Immature natural killer cell (primary cell): ENCODE results near the gene KCNC1. TPM values are rescaled to one million over a fixed set of nuclear protein-coding genes. Genes with fewer than 3 reads are reported as not detected.

Experiments used
- DNase-seq, 3 donors: peaks; one replicate each; pipeline ENCODE4 v3.0.0; 2022; ENCODE audit warnings: mixed read lengths in 1 of 3
- H3K27ac Mint-ChIP-seq, 6 donors: one replicate each; pipeline ENCODE4 v1.8.0; 2020; ENCODE audit warnings: mixed read lengths in 6 of 6, mild to moderate bottlenecking in 5 of 6, inconsistent platforms in 4 of 6, moderate library complexity in 3 of 6
- H3K27me3 Mint-ChIP-seq, 3 donors: one replicate each; pipeline ENCODE4 v1.8.0; 2020 to 2021; ENCODE audit warnings: low read depth in 3 of 3, mild to moderate bottlenecking in 3 of 3, mixed read lengths in 3 of 3, moderate library complexity in 3 of 3, inconsistent platforms in 1 of 3
- H3K36me3 Mint-ChIP-seq, 3 donors: one replicate each; pipeline ENCODE4 v1.8.0; 2020; ENCODE audit warnings: mixed read lengths in 3 of 3, inconsistent platforms in 2 of 3, mild to moderate bottlenecking in 2 of 3
- H3K4me1 Mint-ChIP-seq, 2 donors: one replicate each; pipeline ENCODE4 v1.8.0; 2020; ENCODE audit warnings: inconsistent platforms in 2 of 2, mild to moderate bottlenecking in 2 of 2, mixed read lengths in 2 of 2, moderate library complexity in 1 of 2
- H3K4me3 Mint-ChIP-seq, 5 donors: one replicate each; pipeline ENCODE4 v1.8.0; 2020; ENCODE audit warnings: mild to moderate bottlenecking in 5 of 5, mixed read lengths in 5 of 5, inconsistent platforms in 3 of 5, moderate library complexity in 3 of 5
- H3K9me3 Mint-ChIP-seq, 6 donors: one replicate each; pipeline ENCODE4 v1.8.0; 2020; ENCODE audit warnings: mild to moderate bottlenecking in 6 of 6, mixed read lengths in 6 of 6, inconsistent platforms in 4 of 6, moderate library complexity in 3 of 6
- polyA plus RNA-seq, 3 donors: library from polyadenylated mRNA; unstranded; fragments of 300-500 nt; fragmentation: Illumina TruSeq; gene quantifications; one replicate each; pipeline ENCODE4 v1.2.3, GENCODE V29; 2021

KCNC1 gene
- polyA plus RNA-seq, 3 donors from 2014 or later, result 0.11 TPM; not detected in 2

- H3K36me3 Mint-ChIP-seq, result no peaks in the 10 kb centered on the region
Measured at GRCh38 chr11:17773674-17774073, 39.1 kb downstream of the KCNC1 start.

DNA sequence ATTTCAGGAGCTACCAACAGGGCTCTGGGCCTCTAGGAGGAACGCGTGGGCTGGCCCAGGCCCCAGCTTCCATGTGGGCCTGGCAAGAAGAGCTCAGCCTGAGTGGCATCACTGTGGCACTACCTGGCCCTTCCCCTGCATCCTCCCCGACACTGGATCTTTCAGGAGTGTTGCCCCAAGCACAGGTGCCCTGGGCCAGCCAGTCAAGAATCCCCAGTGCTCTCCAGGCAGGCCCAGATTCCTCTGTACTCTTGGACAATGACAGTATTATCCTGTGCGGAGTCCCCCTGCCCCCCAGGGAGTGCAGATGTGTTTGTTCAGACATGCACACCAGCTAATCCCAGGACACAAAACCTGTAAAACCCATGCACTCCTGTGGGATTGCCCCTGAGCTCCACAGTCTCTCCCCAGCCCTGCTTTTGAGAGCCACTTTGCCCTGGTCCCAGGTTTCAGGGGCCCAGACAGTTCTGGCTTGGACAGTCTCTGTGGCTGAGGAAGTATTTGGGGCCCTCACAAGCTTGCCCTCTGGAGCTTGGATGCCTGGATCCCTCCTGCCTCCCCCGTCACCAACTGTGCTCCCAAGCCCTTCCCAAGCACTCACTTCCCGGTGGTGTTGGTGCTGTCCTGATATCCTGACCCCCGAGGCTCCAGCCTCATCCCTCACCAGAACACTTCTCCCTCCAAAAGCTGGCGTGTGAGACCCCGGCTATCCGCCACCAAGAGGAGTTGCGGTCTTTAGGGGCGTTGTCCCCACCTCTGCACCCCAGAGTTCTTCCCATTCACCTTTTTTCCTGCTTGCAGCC lies 39.9 kb downstream of the KCNC1 start:
- Mint-ChIP-seq H3K27me3 (peaks cover 0 to 3% (median 0%) of the 10 kb centered on the region in 3 donors), H3K4me1 (no peaks in the 10 kb centered on the region), H3K36me3 (no peaks in the 10 kb centered on the region), H3K9me3 (no peaks in the 10 kb centered on the region), H3K27ac (no peak overlapping the region), H3K4me3 (no peak overlapping the region)
- DNase-seq, result no peak

More at GRCh38 chr11:17773674-17774073, 39.1 kb downstream of the KCNC1 start:
- Mint-ChIP-seq H3K9me3 (no peaks in the 10 kb centered on the region), H3K4me3 (no peak overlapping the region), H3K27me3 (peaks cover 0 to 3% (median 0%) of the 10 kb centered on the region in 3 donors), H3K4me1 (no peaks in the 10 kb centered on the region), H3K27ac (no peak overlapping the region)
- DNase-seq, result no peak

DNA sequence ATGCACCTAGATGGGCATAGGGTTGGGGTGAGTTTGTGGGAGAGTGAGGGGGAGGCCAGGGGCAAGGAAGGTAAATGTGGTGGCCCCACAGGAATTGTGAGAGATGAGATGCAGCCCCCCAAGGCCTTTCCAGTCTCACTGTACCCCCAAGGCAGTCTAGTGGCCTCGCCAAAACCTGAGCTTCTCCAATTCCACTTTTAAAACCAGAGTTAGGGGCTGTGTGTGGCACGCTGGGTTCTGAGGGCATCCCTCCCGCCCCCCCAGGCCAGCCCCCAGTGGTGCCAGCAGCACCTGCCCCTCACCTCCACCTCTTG lies 40.4 kb downstream of the KCNC1 start:
- peaks cover 0 to 1% (median 0%) of the 10 kb centered on the region in 3 donors for H3K27me3 Mint-ChIP-seq
- H3K4me1 Mint-ChIP-seq, result no peaks in the 10 kb centered on the region
- no peak for DNase-seq
- no peaks in the 10 kb centered on the region for H3K36me3 Mint-ChIP-seq
- H3K9me3 Mint-ChIP-seq, result no peaks in the 10 kb centered on the region
- no peak overlapping the region for H3K27ac Mint-ChIP-seq
- H3K4me3 Mint-ChIP-seq, result no peak overlapping the region

DNA sequence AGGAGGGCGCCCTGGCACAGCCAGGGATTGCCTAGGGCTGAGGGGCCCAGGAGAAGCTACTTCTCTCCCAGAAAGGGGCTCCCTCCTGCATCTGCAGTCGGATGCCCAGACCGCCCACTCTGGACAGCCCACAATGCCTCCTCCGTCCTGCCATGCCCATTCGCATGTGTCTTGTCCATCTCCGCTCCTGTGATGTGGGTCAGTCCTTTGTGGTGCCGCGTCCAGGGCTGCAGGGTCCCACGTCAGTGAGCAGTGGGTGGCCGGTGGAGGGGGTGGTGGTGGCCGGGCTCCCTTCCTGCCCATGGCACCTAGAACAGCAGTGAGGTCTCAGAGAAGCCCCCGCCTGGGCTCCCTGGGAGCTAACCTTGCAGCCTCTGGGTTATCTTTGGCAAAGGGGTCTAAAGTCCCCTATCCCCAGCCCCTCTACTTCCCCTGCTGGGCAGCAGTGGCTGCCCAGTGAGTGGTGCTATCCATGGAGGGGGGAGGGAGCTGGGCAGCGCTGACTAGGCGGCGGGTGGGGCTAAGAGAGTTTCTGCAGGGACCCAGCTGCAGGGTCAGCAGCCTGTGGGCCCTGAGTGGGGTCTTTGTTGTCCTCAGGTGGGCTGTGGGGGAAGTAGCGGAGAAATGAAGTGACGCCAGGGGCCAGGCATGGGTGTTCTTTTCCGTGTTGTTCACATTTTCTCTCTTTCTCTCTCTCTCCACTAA lies 41.1 kb downstream of the KCNC1 start:
- H3K27me3 Mint-ChIP-seq, result peaks cover 0 to 1% (median 0%) of the 10 kb centered on the region in 3 donors
- no peaks in the 10 kb centered on the region for H3K4me1 Mint-ChIP-seq
- H3K27ac Mint-ChIP-seq, result no peak overlapping the region
- H3K9me3 Mint-ChIP-seq, result no peaks in the 10 kb centered on the region
- H3K4me3 Mint-ChIP-seq, result no peak overlapping the region
- H3K36me3 Mint-ChIP-seq, result no peaks in the 10 kb centered on the region
- DNase-seq, result no peak

DNA sequence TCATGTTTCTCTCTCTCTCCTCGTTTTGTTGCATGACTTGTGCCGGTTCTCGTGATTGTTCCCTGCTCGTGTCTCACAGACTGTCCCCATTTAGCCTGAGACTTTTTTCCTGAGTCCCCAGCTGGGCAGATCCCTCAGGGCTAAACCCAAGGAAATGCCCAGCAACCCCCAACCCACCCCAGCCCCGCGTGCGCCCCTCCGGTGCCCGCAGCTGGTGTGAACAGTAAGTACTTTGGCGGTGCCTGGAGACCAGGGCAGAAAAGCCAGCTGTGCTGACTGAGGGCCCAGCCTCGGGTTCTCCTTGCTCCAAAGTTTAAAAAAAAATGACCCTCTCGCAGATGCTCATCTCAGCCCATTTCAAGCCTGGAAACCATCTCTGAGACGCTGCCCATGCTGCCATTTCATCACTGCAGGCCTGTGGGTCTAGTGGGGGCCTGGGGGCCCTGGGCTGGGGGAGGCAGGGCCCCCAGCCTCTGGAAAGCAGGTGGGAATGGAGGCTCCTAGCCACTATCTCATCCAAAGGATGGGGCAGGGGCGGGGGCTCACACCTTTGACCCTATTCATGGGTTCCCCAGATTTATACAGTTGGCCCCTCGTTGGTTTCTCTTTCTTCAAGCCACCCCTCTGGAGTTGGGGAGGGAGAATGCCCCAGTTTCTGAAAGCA lies 41.8 kb downstream of the KCNC1 start:
- Mint-ChIP-seq H3K27ac (no peak overlapping the region), H3K9me3 (no peaks in the 10 kb centered on the region), H3K4me1 (no peaks in the 10 kb centered on the region), H3K27me3 (peaks cover 0 to 2% (median 1%) of the 10 kb centered on the region in 3 donors), H3K36me3 (no peaks in the 10 kb centered on the region), H3K4me3 (no peak overlapping the region)
- no peak for DNase-seq

- H3K27me3 Mint-ChIP-seq, result peaks cover 0 to 2% (median 1%) of the 10 kb centered on the region in 3 donors
Measured at GRCh38 chr11:17777086-17777737, 42.6 kb downstream of the KCNC1 start.

DNA sequence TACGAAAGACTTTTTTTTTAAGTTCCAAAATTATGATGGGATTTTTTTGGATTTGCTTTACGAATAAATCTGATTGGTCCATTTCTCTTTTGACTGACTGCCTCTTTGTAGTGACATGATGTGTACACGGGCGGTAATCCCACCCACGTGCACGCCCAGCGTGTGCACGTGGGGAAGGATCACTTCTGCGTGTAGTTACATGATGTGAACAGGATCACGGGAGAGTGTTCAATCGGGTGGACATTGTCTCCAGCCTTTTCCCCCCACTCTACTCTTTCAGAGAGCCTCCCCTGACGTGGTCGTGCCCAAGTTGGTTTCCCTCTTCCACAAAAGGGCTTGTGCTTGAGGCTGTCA lies 43.1 kb downstream of the KCNC1 start:
- DNase-seq, result no peak
- Mint-ChIP-seq H3K27ac (no peak overlapping the region), H3K4me3 (no peak overlapping the region), H3K4me1 (no peaks in the 10 kb centered on the region), H3K9me3 (no peaks in the 10 kb centered on the region), H3K27me3 (peaks cover 0 to 2% (median 1%) of the 10 kb centered on the region in 3 donors), H3K36me3 (no peaks in the 10 kb centered on the region)

More at GRCh38 chr11:17777086-17777737, 42.6 kb downstream of the KCNC1 start:
- Mint-ChIP-seq H3K36me3 (no peaks in the 10 kb centered on the region), H3K4me1 (no peaks in the 10 kb centered on the region), H3K4me3 (no peak overlapping the region), H3K27ac (no peak overlapping the region), H3K9me3 (no peaks in the 10 kb centered on the region)
- DNase-seq, result no peak

DNA sequence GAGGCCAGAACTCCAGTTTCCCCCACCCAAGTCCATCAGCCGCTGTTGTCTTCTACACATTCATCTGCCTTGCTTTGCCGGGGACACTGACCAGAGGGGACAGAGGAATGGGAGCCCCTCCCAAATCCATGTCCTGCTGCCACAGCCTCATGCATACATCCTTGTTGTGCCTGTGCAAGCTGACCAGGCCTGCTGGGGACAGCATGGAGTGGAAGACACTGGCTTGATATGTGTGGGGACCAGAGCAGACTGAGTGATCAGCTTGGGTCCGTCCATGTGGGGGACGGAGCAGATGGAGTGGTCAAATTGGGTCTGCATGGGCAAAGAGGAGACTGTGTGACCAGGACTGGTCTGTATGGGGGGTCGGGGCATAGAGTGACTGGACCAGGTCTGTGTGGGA lies 43.8 kb downstream of the KCNC1 start:
- Mint-ChIP-seq H3K27me3 (peaks cover 0 to 6% (median 2%) of the 10 kb centered on the region in 3 donors), H3K27ac (no peak overlapping the region), H3K9me3 (no peaks in the 10 kb centered on the region), H3K4me1 (no peaks in the 10 kb centered on the region), H3K4me3 (no peak overlapping the region), H3K36me3 (no peaks in the 10 kb centered on the region)
- DNase-seq, result no peak

DNA sequence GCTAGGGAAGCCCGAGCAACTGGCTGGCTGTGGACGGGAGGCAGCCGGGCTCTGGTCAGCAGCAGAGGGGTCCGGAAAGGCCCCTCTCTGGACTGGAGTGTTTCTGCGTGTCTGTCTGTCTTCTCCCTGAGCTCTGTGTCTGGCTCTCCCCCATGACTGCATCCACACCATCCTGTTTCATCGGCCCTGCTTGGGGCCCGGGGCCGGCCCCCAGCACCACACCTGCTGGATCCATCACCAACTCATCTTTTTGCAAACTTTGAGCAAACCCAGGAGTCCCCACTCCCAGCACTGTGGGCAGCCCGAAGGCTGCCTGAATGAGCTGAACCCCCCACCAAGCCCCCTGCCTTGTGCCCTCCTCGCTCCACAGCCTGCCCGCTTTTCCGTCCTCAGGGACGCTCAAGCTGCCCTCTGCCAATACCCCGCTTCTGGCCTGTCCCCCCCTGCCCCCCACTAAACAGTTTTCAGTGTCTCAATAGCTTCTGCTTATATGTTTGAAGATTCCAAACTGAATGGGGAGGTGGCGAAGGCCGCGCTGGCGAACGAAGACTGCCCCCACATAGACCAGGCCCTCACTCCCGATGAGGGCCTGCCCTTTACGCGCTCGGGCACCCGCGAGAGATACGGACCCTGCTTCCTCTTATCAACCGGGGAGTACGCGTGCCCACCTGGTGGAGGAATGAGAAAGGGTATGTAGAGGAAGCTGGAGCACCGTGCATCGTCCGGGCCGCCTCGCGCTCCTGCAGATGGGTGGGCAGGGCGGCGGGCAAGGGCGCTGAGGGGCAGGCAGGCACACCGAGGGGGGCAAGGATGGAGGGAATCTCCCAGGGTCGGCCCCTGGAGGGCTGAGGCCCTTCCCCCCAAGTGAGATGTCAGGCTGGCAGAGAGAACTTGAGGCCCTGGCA lies 44.6 kb downstream of the KCNC1 start:
- Mint-ChIP-seq H3K4me1 (no peaks in the 10 kb centered on the region), H3K27ac (no peak overlapping the region), H3K27me3 (peaks cover 0 to 4% (median 2%) of the 10 kb centered on the region in 3 donors), H3K36me3 (no peaks in the 10 kb centered on the region), H3K9me3 (no peaks in the 10 kb centered on the region), H3K4me3 (no peak overlapping the region)
- DNase-seq, result no peak

DNA sequence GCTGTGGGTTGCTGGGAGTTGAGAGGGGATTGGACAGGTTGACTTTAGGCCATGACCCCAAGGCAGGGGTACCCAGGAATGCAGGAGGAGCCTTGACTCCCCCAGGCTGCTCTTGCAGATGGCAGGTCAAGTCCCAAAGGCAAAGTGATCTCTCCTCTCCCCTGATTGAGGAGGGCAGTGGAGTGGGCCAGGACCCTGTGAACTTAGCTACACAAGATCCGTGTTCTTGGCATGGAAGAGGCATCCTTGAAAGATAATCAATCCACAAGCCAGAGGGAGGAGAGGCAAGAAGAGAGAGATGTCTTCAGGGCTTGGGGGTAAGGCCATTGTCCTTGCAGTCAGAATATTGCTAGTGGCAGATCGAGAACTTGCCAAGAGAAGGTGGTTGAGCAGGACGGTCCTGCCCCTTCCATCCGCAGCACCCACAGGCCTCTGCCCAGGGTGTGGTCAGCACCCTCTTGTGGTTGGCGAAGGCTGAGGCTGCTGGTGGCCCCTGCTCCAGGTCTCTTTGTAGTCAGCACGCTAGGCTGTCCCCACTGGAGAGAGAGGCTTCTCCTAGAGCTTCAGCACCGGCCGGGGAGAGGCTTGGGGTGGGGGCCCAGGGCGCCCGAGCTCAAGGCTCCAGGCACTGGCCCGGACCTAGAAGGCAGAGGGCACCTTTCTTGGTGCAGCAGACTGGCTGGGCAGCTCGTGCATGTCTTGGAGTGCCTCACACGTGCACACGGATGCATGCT lies 45.4 kb downstream of the KCNC1 start:
- H3K27ac Mint-ChIP-seq, result no peak overlapping the region
- H3K4me1 Mint-ChIP-seq, result no peaks in the 10 kb centered on the region
- no peaks in the 10 kb centered on the region for H3K9me3 Mint-ChIP-seq
- H3K27me3 Mint-ChIP-seq, result peaks cover 0 to 4% (median 2%) of the 10 kb centered on the region in 3 donors
- no peak for DNase-seq
- H3K36me3 Mint-ChIP-seq, result peaks cover 0 to under 1% (median 0%) of the 10 kb centered on the region in 3 donors
- no peak overlapping the region for H3K4me3 Mint-ChIP-seq

DNA sequence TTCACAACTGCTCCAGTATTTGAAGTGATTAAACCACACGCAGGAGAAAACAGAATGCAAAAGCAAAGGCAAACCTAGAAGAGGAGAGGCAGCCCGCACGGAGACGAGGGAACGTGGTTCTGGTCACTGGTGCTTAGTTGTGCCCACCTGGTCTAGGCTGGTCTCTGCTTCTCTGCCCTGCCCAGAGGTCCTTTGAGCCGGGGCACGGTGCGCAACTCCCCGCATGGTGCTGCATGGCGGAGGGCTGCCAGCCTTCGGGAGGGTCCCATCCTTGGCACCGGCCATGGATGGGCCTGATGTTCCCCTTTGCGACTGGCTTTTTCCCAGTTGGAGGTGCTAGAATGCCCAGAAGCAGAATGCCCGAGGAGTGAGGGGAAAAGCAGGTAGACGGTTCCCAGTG lies 46.1 kb downstream of the KCNC1 start:
- no peak for DNase-seq
- Mint-ChIP-seq H3K4me1 (no peaks in the 10 kb centered on the region), H3K27me3 (peaks cover 0 to 7% (median 2%) of the 10 kb centered on the region in 3 donors), H3K27ac (no peak overlapping the region), H3K4me3 (no peak overlapping the region), H3K9me3 (no peaks in the 10 kb centered on the region), H3K36me3 (peaks cover 0 to 7% (median 5%) of the 10 kb centered on the region in 3 donors)

DNA sequence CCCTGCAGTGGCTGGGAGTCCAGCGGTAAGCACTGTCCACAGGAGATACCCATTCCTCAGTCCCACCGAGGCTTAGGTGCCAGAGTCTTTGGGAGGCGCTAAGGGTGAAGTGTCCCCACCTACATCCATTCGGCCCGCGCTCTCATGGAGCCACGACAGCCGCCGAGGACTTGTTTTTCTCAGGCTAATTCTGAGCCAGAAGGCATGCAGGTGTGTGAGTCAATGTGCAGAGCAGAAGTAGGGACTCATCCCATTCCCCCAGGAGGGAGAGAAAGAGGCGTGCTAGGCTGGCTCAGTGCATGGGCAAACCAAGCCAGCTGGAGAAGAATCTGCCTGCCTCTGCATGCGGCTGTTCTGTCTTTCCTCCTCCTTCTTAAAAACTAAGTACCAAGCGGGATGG lies 46.6 kb downstream of the KCNC1 start:
- peaks cover 0 to 9% (median 2%) of the 10 kb centered on the region in 3 donors for H3K27me3 Mint-ChIP-seq
- no peak for DNase-seq
- H3K4me1 Mint-ChIP-seq, result no peaks in the 10 kb centered on the region
- H3K9me3 Mint-ChIP-seq, result no peaks in the 10 kb centered on the region
- no peak overlapping the region for H3K4me3 Mint-ChIP-seq
- no peak overlapping the region for H3K27ac Mint-ChIP-seq
- peaks cover 0 to 10% (median 8%) of the 10 kb centered on the region in 3 donors for H3K36me3 Mint-ChIP-seq
